Loucy (cell line): ENCODE measurements around the gene SLC39A11.

Source experiments
- H2AFZ ChIP-seq: fragments of 200-600 bp; sonication (generic); 2 replicates; pipeline ENCODE4 v1.6.0; 2016; ENCODE audit warnings: antibody characterized with exemption, mild to moderate bottlenecking, low read length, moderate library complexity
- H3F3A ChIP-seq: fragments of 200-600 bp; 2 replicates; pipeline ENCODE4 v1.6.0; 2016; ENCODE audit warnings: antibody characterized with exemption, low read depth, mild to moderate bottlenecking
- H3K27me3 ChIP-seq: fragments of 200-600 bp; sonication (generic); 2 replicates; pipeline ENCODE4 v1.6.1; 2014; ENCODE audit warnings: low read length, mild to moderate bottlenecking; ENCODE audit not compliant: insufficient read depth, poor library complexity, severe bottlenecking
- H3K36me3 ChIP-seq: fragments of 200-600 bp; sonication (generic); 2 replicates; pipeline ENCODE4 v1.6.1; 2016; ENCODE audit warnings: low read length; ENCODE audit not compliant: insufficient read depth
- H3K4me1 ChIP-seq: fragments of 200-600 bp; sonication (generic); 2 replicates; pipeline ENCODE4 v1.5.1; 2014; ENCODE audit warnings: low read length, mild to moderate bottlenecking; ENCODE audit not compliant: insufficient read depth, poor library complexity, severe bottlenecking
- H3K4me2 ChIP-seq: fragments of 200-600 bp; sonication (generic); 2 replicates; pipeline ENCODE4 v1.6.0; 2014; ENCODE audit warnings: antibody characterized with exemption, low read length, low read depth, mild to moderate bottlenecking; ENCODE audit not compliant: poor library complexity, severe bottlenecking
- H3K4me3 ChIP-seq: fragments of 200-600 bp; sonication (generic); 2 replicates; pipeline ENCODE4 v1.5.1; 2014; ENCODE audit warnings: low read length, mild to moderate bottlenecking, mixed read lengths; ENCODE audit not compliant: poor library complexity, severe bottlenecking
- H3K79me2 ChIP-seq: fragments of 200-600 bp; sonication (generic); 2 replicates; pipeline ENCODE4 v1.6.1; 2014; ENCODE audit warnings: low read length; ENCODE audit not compliant: insufficient read depth
- H3K9ac ChIP-seq: fragments of 200-600 bp; sonication (generic); 2 replicates; pipeline ENCODE4 v1.6.0; 2014; ENCODE audit warnings: mild to moderate bottlenecking, low read depth, low read length, moderate library complexity; ENCODE audit not compliant: poor library complexity, severe bottlenecking
- H3K9me2 ChIP-seq: fragments of 200-600 bp; sonication (generic); replicated peaks from 2 replicates; pipeline ENCODE4 v1.6.1; 2016; ENCODE audit warnings: low read depth, low read length, mixed read lengths
- H3K9me3 ChIP-seq: fragments of 200-600 bp; sonication (generic); 2 replicates; pipeline ENCODE4 v1.6.1; 2014; ENCODE audit warnings: mild to moderate bottlenecking, antibody characterized with exemption, low read length, low read depth; ENCODE audit not compliant: insufficient read depth
- H4K20me1 ChIP-seq: fragments of 200-600 bp; sonication (generic); 2 replicates; pipeline ENCODE4 v1.6.0; 2014; ENCODE audit warnings: antibody characterized with exemption, low read length, mild to moderate bottlenecking; ENCODE audit not compliant: insufficient read depth, poor library complexity, severe bottlenecking
- CTCF ChIP-seq: fragments of 200-600 bp; sonication (generic); conservative IDR thresholded peaks from 2 replicates; pipeline ENCODE4 v1.5.1; 2014; ENCODE audit warnings: mild to moderate bottlenecking, antibody characterized with exemption, low read length
- EZH2phosphoT487 ChIP-seq: fragments of 200-600 bp; IDR thresholded peaks from 2 replicates; pipeline ENCODE4 v1.6.1; 2018; ENCODE audit warnings: antibody characterized with exemption, mild to moderate bottlenecking, moderate library complexity, borderline replicate concordance

Gene SLC39A11

GRCh38 chr17:72861811-72862210 lies 230.7 kb downstream of the SLC39A11 start:
- Histone ChIP-seq H3K4me3 (no peak overlapping the region), H3K9me3 (no peaks in the 10 kb centered on the region), H4K20me1 (no peaks in the 10 kb centered on the region), H3K27me3 (no peaks in the 10 kb centered on the region), H3F3A (no peaks in the 10 kb centered on the region), H2AFZ (no peak overlapping the region), H3K4me1 (peaks cover 5% of the 10 kb centered on the region), H3K9ac (no peak overlapping the region), H3K36me3 (no peaks in the 10 kb centered on the region), H3K9me2 (no peaks in the 10 kb centered on the region), H3K79me2 (no peaks in the 10 kb centered on the region), H3K4me2 (no peak overlapping the region)
- TF ChIP-seq CTCF (no peak), EZH2phosphoT487 (no peak)

- Histone ChIP-seq H3K79me2 (no peaks in the 10 kb centered on the region), H3K9me3 (no peaks in the 10 kb centered on the region), H3K4me2 (no peak overlapping the region), H2AFZ (no peak overlapping the region), H4K20me1 (no peaks in the 10 kb centered on the region), H3K9ac (no peak overlapping the region), H3K36me3 (no peaks in the 10 kb centered on the region), H3K27me3 (no peaks in the 10 kb centered on the region), H3F3A (no peaks in the 10 kb centered on the region), H3K4me1 (peaks cover 5% of the 10 kb centered on the region), H3K9me2 (no peaks in the 10 kb centered on the region), H3K4me3 (no peak overlapping the region)
- TF ChIP-seq EZH2phosphoT487: no peak
- no peak for TF ChIP-seq CTCF
These were observed 231.7 kb downstream of the SLC39A11 start for GRCh38 chr17:72860778-72861177.

- H3K79me2 ChIP-seq: no peaks in the 10 kb centered on the region
- no peaks in the 10 kb centered on the region for H3K9me2 ChIP-seq
- H3K4me2 ChIP-seq: no peak overlapping the region
- H2AFZ ChIP-seq: no peak overlapping the region
- H4K20me1 ChIP-seq: no peaks in the 10 kb centered on the region
- no peaks in the 10 kb centered on the region for H3K9me3 ChIP-seq
- H3K36me3 ChIP-seq: no peaks in the 10 kb centered on the region
- no peak for TF ChIP-seq EZH2phosphoT487
- H3K4me1 ChIP-seq: peaks cover 5% of the 10 kb centered on the region
- no peaks in the 10 kb centered on the region for H3K27me3 ChIP-seq
- H3K9ac ChIP-seq: no peak overlapping the region
- H3F3A ChIP-seq: no peaks in the 10 kb centered on the region
- H3K4me3 ChIP-seq: no peak overlapping the region
These were observed 233.5 kb downstream of the SLC39A11 start for GRCh38 chr17:72858826-72859495.
